NCI-H2029 treated with DMSO at 0.1 percent for 48 hours (cell line): ENCODE measurements around the gene CHRM4.

ENCODE experiments used
- DNase-seq: peaks from one replicate; lab custom pipeline; 2025; lab: John Stamatoyannopoulos, UW

CHRM4 gene

GRCh38 chr11:46367244-46367915 lies 24.2 kb downstream of the CHRM4 start:
- DNase-seq = no peak

DNA sequence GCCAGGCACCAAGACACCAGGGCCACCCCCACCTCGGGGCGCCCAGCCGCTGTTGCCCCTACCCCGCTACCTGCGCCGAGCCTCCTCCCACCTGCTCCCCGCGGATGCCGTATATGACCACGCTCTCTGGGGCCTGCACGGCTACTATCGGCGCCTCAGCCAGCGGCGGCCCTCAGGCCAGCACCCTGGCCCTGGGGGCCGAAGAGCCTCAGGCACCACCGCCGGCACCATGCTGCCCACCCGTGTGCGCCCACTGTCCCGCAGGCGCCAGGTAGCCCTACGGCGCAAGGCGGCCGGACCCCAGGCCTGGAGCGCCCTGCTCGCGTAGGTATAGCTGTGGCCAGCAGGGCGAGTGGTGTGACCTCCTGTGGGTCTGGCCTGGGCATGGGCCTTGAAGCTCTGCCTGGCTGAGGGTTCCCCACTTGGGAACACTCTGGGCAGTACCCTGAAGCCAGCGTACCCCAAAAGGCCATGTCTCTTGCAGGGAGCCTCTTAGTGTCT lies 24.9 kb downstream of the CHRM4 start:
- no peak for DNase-seq

DNA sequence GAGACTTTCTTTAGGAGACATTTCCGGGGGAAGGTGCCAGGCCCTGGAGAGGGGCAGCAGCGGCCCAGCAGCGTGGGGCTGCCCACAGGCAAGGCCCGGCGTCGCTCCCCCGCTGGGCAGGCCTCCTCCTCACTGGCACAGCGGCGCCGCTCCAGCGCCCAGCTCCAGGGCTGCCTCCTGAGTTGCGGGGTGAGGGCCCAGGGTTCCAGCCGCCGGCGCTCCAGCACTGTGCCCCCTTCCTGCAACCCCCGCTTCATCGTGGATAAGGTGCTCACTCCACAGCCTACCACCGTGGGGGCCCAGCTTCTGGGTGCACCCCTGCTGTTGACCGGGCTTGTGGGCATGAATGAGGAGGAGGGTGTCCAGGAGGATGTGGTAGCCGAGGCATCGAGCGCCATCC lies 25.3 kb downstream of the CHRM4 start:
- no peak for DNase-seq

DNA sequence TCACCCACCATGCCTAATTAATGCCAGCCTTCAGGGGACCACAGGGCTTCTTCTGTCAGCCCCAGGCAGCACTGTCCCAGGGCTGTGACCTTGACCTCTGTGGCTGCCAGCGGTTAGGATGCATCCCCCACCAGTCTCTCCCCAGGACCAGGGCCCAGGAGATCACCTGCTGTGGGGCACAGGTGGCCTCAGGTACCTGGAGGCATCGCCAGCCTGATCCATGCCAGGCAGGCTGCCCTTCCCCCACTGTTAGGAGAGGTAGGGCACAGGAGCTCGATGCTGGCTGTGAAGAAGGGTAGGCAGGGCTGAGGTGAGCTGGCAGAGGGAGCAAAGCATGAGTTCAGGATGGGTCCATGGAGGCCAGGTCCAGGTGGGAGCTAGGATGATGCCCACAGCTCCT lies 26.8 kb downstream of the CHRM4 start:
- DNase-seq = no peak

DNA sequence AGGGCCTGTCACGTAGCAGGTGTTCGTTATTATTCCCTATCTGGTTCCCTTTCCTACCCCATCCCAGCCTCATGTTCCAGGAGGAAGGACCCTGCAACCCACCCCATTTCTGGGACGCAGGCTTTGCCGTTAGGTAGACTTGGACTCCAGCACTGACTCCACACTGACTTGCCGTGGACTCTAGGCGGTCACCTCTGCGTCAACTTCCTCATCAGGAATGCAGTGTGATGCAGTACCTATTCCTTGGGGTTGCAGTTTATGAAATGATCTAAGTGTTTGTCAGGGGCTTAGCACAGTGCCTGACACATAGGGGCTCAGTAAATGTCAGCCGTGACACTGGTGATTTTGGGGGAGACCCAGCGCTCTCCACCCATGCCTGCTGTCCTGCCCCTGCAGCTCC lies 27.5 kb downstream of the CHRM4 start:
- no peak for DNase-seq

DNA sequence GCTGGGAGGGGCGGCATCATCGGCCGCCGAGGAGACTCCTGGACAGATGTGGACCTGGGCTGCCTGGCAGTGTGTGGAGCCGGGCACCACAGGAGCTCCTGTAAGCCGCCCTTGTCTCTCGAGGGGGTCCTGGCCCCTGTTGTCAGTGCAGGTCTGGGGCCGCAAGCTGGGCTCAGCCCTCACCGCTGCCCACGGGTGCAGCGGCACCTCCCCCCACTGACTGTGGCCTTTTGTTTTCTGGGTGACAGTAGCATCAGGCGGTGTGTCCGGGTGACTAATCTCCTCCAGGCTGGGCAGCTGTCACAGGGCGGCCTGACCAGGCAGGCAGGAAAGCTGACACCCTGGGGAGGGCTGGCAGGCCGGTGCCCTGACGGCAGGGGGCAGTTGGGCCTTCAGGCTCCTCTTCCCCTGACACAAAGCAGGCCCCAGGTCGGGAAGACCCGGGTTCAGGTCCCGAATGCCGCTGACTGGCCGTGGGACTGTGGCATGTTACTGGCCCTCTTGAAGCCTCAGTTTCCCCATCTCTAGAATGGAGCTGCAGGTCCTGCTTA lies 28.0 kb downstream of the CHRM4 start:
- no peak for DNase-seq

- DNase-seq = no peak
These were observed 28.6 kb downstream of the CHRM4 start for GRCh38 chr11:46363031-46363407.

DNA sequence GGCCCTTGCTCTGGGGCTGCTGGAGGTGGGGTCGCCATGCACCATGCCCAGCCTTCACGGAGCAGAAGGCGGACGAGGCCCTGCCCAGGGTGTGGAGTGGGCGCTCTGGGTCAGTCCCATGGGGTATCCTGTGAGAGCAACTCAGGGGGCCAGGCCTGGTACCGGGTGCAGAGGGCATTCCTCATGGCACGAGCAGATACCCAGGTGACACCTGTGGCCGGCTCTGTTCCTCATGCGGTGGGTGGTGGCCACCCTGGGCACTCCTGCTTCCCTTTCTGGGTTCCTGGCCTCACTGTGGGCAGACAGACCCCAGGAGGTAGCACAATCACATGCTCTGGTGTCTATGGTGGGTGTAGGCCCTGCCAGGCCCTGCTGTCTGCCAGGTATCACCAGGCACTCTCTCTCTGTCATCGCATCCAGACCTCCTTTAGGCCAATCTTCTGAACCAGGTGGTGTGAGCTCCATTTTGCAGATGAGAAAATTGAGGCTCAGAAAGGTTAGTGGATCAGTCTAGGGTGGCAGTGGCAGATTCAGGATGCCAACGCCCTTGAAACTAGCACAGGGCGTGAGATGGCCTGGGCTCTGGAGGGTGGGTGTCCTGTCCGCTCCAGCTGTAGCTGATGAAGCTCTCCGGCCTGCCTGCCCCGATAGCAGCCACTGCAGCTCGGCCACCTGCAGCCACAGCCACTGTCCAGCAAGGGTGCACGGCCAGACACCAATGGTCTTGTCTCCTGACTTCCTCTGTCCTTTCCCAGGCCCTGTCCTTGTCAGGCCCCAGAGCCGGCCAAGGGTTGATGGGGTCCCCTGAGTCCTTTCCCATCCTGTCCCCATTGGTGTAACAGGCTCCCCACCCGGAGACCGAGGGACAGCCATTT lies 29.2 kb downstream of the CHRM4 start:
- no peak for DNase-seq

- no peak for DNase-seq
These were observed 30.1 kb downstream of the CHRM4 start for GRCh38 chr11:46361283-46362155.

GRCh38 chr11:46360878-46361277 lies 30.7 kb downstream of the CHRM4 start:
- DNase-seq = no peak

DNA sequence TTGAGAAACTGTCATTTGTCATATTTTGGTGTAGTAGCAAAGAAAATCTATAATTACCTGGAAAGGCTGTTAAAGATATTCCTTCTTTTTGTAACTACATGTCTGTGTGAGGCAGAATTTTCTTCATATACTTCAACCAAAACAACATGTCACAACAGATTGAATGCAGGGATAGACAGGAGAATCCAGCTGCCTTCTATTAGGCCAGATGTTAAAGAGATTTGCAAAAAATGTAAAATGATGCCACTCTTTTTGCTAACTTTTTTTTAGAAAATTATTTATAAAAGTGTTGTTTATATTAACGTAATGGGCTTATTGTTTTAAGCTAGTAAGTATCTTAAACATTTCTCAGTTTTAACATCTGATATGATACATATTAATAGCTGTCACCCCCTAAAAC lies 31.6 kb downstream of the CHRM4 start:
- DNase-seq = no peak

DNA sequence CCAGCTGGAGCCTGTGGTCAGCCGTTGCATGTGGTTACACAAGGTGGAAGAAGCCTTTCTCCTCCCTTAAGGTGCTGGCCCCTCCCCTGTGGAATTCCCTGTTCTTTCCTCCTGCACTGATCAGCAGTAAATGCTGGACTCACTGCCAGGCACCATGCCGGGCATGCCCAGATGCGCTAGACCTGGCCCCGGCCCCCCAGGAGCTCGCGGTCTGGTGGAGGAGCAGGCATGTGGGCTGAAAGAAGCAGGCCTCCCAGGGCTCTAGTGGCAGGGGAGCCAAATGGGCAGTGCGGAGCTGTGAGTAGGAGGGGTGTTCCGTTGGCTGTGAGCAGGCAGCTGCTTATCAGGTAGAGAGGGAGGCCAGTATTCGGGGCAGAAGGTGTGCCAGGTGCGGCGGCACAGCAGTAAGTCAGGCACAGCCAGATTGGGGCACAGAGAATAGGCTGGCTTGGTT lies 34.1 kb downstream of the CHRM4 start:
- DNase-seq = no peak

DNA sequence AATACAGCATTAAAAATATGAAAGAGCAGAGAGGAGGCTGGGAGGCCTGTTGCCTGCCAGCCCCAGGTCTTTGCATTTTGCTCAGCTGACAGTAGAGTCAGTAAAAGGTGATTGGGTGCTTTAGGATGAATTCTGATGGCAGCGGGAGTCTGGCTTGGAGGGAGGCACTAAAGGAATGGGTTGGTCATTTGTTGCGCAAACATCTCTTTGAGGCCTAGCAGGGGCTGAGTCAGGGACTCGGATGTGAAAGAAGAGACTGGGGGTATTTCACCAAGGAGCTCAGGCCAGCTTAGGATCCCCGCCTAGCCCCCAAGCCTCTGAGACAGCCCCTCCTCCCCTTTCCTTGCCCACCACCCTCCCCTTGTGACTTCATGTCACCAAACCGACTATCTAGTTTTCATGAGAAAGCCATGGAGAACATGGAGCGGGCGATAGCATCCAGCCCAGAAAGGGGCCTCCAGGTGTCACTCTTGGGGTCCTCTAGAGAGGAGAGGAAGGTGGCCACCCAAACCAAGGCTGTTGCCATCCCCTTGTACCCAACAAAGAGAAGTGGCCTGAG lies 34.6 kb downstream of the CHRM4 start:
- DNase-seq = no peak

GRCh38 chr11:46353698-46354097 lies 37.9 kb downstream of the CHRM4 start:
- DNase-seq = no peak

- DNase-seq = no peak
These were observed 39.3 kb downstream of the CHRM4 start for GRCh38 chr11:46352063-46352841.

GRCh38 chr11:46351606-46352005 lies 40.0 kb downstream of the CHRM4 start:
- DNase-seq = no peak

- DNase-seq = no peak
These were observed 40.4 kb downstream of the CHRM4 start for GRCh38 chr11:46351148-46351547.

- no peak for DNase-seq
These were observed 40.9 kb downstream of the CHRM4 start for GRCh38 chr11:46350695-46351094.

GRCh38 chr11:46348566-46349401 lies 42.8 kb downstream of the CHRM4 start:
- no peak for DNase-seq
